OCI-LY1 (cell line): ENCODE results near the gene FAM120A.

Experiments
- H2AFZ ChIP-seq: fragments of 200-600 bp; sonication (generic), shearing (Covaris generic); 2 replicates; pipeline ENCODE4 v1.6.0; 2014; ENCODE audit warnings: antibody characterized with exemption, mild to moderate bottlenecking, low read length
- H3F3A ChIP-seq: fragments of 200-600 bp; sonication (generic), shearing (Covaris generic); 2 replicates; pipeline ENCODE4 v1.6.0; 2014; ENCODE audit warnings: mild to moderate bottlenecking, antibody characterized with exemption, low read length, moderate library complexity; ENCODE audit not compliant: insufficient read depth
- H3K27ac ChIP-seq: fragments of 200-600 bp; sonication (generic); 2 replicates; pipeline ENCODE4 v1.5.1; 2014; ENCODE audit warnings: low read length, mixed run types, mild to moderate bottlenecking, low read depth; ENCODE audit not compliant: poor library complexity, severe bottlenecking
- H3K27me3 ChIP-seq: fragments of 200-600 bp; sonication (generic); 2 replicates; pipeline ENCODE4 v1.6.0; 2014; ENCODE audit warnings: antibody characterized with exemption, mild to moderate bottlenecking, low read length, moderate library complexity; ENCODE audit not compliant: insufficient read depth
- H3K36me3 ChIP-seq: fragments of 200-600 bp; sonication (generic); 2 replicates; pipeline ENCODE4 v1.6.1; 2014; ENCODE audit warnings: mild to moderate bottlenecking, antibody characterized with exemption, low read length, moderate library complexity, mixed read lengths; ENCODE audit not compliant: insufficient read depth
- H3K4me1 ChIP-seq: fragments of 200-600 bp; sonication (generic); 2 replicates; pipeline ENCODE4 v1.5.1; 2014; ENCODE audit warnings: mild to moderate bottlenecking, low read length, moderate library complexity; ENCODE audit not compliant: insufficient read depth, severe bottlenecking
- H3K4me2 ChIP-seq: fragments of 200-600 bp; sonication (generic), shearing (Covaris generic); 2 replicates; pipeline ENCODE4 v1.6.1; 2014; ENCODE audit warnings: low read length
- H3K4me3 ChIP-seq: fragments of 200-600 bp; sonication (generic); 2 replicates; pipeline ENCODE4 v1.5.1; 2014; ENCODE audit warnings: low read length, low read depth, mild to moderate bottlenecking, mixed read lengths; ENCODE audit not compliant: poor library complexity, severe bottlenecking
- H3K79me2 ChIP-seq: fragments of 200-600 bp; shearing (Covaris generic); 2 replicates; pipeline ENCODE4 v1.6.1; 2016; ENCODE audit warnings: mixed run types, low read length, mixed read lengths; ENCODE audit not compliant: insufficient read depth
- H3K9ac ChIP-seq: fragments of 200-600 bp; sonication (generic), shearing (Covaris generic); 2 replicates; pipeline ENCODE4 v1.6.1; 2014; ENCODE audit warnings: mild to moderate bottlenecking, low read length, mixed read lengths
- H3K9me2 ChIP-seq: fragments of 200-600 bp; sonication (generic), shearing (Covaris generic); 2 replicates; pipeline ENCODE4 v1.6.1; 2014; ENCODE audit warnings: low read depth, mild to moderate bottlenecking, low read length, mixed read lengths
- H3K9me3 ChIP-seq: fragments of 200-600 bp; shearing (Covaris generic); 2 replicates; pipeline ENCODE4 v1.6.1; 2014; ENCODE audit warnings: low read length, mixed read lengths
- H4K20me1 ChIP-seq: fragments of 200-600 bp; sonication (generic), shearing (Covaris generic); 2 replicates; pipeline ENCODE4 v1.6.0; 2016; ENCODE audit warnings: mild to moderate bottlenecking, low read length; ENCODE audit not compliant: insufficient read depth
- CTCF ChIP-seq: fragments of 200-600 bp; sonication (generic), shearing (Covaris generic); IDR thresholded peaks from 2 replicates; pipeline ENCODE4 v1.5.1; 2017; ENCODE audit warnings: mild to moderate bottlenecking, antibody characterized with exemption, low read length, moderate library complexity, mixed read lengths
- EZH2 ChIP-seq: fragments of 200-600 bp; sonication (generic), shearing (Covaris generic); IDR thresholded peaks from 2 replicates; pipeline ENCODE4 v1.8.0; 2017; ENCODE audit warnings: borderline replicate concordance, mixed run types, mild to moderate bottlenecking, antibody characterized with exemption, low read length, moderate library complexity, mixed read lengths

FAM120A gene

GRCh38 chr9:93589688-93590087 is 138.2 kb downstream of the FAM120A start:
- H3K27me3 ChIP-seq: no peaks in the 10 kb centered on the region
- H3K36me3 ChIP-seq: no peaks in the 10 kb centered on the region; the same call in 1 of the 2 replicates
- peaks cover 9% of the 10 kb centered on the region for H3K9me3 ChIP-seq
- no peak overlapping the region for H2AFZ ChIP-seq
- H3K9ac ChIP-seq: no peak overlapping the region
- H3K79me2 ChIP-seq: no peaks in the 10 kb centered on the region
- no peak for TF ChIP-seq CTCF
- no peak for TF ChIP-seq EZH2
- no peak overlapping the region for H3K27ac ChIP-seq
- no peaks in the 10 kb centered on the region for H3K9me2 ChIP-seq
- H3K4me3 ChIP-seq: no peak overlapping the region
- no peak overlapping the region for H3K4me2 ChIP-seq
- H3F3A ChIP-seq: no peaks in the 10 kb centered on the region
- H4K20me1 ChIP-seq: no peaks in the 10 kb centered on the region
- no peaks in the 10 kb centered on the region for H3K4me1 ChIP-seq

DNA sequence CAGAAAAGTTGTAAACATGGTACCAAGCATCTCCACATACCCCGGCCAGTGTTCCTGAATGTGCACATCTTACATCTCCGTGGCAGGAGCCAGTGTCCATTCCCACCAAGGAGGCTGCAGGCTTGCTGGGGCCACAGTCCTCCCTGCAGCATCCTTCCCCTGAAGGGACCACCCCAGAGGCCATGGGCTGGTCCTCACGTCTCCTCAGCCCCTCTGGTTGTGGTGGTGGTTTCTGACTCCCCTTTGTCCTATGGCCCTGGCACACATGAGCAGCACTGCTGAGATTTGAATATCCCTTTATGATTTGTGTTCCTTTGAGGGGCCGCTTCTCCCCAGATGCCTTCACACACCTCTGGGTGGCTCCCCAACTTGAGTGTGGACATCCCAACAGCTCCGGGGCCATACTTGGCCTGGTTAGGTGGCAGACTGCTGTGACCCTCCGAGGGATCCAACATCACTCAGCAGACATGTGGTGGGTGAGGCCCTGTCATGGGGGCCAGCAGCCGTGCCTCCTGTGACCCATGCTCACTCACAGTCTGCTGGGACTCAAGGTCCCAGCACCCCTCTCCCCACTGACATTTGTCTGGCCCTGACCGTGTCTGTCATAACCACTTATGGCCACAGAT is 139.2 kb downstream of the FAM120A start:
- Histone ChIP-seq H3K9me2 (no peaks in the 10 kb centered on the region), H3K79me2 (no peaks in the 10 kb centered on the region), H3K9ac (no peak overlapping the region), H3F3A (no peaks in the 10 kb centered on the region), H3K4me2 (no peak overlapping the region), H2AFZ (no peak overlapping the region), H3K4me3 (no peak overlapping the region), H3K36me3 (no peaks in the 10 kb centered on the region), H3K9me3 (peaks cover under 1% of the 10 kb centered on the region; the same call in 1 of the 2 replicates), H3K4me1 (no peaks in the 10 kb centered on the region), H4K20me1 (no peaks in the 10 kb centered on the region), H3K27ac (no peak overlapping the region), H3K27me3 (no peaks in the 10 kb centered on the region)
- TF ChIP-seq EZH2 (no peak), CTCF (no peak)

- TF ChIP-seq EZH2: no peak
- TF ChIP-seq CTCF: no peak
- no peaks in the 10 kb centered on the region for H3K36me3 ChIP-seq
- no peak overlapping the region for H3K9ac ChIP-seq
- no peaks in the 10 kb centered on the region for H4K20me1 ChIP-seq
- H3K27ac ChIP-seq: no peak overlapping the region
- no peaks in the 10 kb centered on the region for H3K4me1 ChIP-seq
- no peaks in the 10 kb centered on the region for H3K27me3 ChIP-seq
- H3K4me2 ChIP-seq: no peak overlapping the region
- H3K79me2 ChIP-seq: no peaks in the 10 kb centered on the region
- H3F3A ChIP-seq: no peaks in the 10 kb centered on the region
- H3K9me3 ChIP-seq: no peaks in the 10 kb centered on the region
- no peaks in the 10 kb centered on the region for H3K9me2 ChIP-seq
- no peak overlapping the region for H2AFZ ChIP-seq
- no peak overlapping the region for H3K4me3 ChIP-seq
Measured at GRCh38 chr9:93591301-93592007, 140.0 kb downstream of the FAM120A start.
